ENCODE results near the gene CBX5. TPM values are rescaled to one million over a fixed set of nuclear protein-coding genes. Genes with fewer than 3 reads are reported as not detected.

CBX5 gene
- polyA plus RNA-seq, 1 donor (not counting 4 experiments of a cell fraction or from before 2014, with no cell fraction given): 25.8 TPM

GRCh38 chr12:54272214-54272613 is 7.7 kb downstream of the CBX5 start:
- Histone ChIP-seq H3K9me1 (ENCODE audit: control insufficient read depth, extremely low read depth, insufficient read depth, low read length) (no peaks in the 10 kb centered on the region), H3K27ac (ENCODE audit: control insufficient read depth, insufficient read depth, low read length) (no peak overlapping the region), H3K4me2 (ENCODE audit: control insufficient read depth, extremely low read depth, insufficient read depth, low read depth, low read length) (no peak overlapping the region), H3K4me1 (ENCODE audit: control insufficient read depth, extremely low read depth, insufficient read depth, low read length) (no peaks in the 10 kb centered on the region), H3K9ac (ENCODE audit: control insufficient read depth, extremely low read depth, insufficient read depth, low read length) (no peak overlapping the region), H4K20me1 (ENCODE audit: control insufficient read depth, extremely low read depth, insufficient read depth, low read length) (no peaks in the 10 kb centered on the region), H3K79me2 (ENCODE audit: control insufficient read depth, insufficient read depth, low read length) (peaks cover 32% of the 10 kb centered on the region), H3K9me3 (ENCODE audit: control insufficient read depth, low read depth, low read length) (no peaks in the 10 kb centered on the region), H3K36me3 (ENCODE audit: control insufficient read depth in 2 of 2, extremely low read depth in 1 of 2, insufficient read depth in 2 of 2, low read length in 2 of 2) (peaks cover 2 to 7% of the 10 kb centered on the region in 2 experiments), H3K27me3 (ENCODE audit: control insufficient read depth, extremely low read depth, insufficient read depth, low read length) (no peaks in the 10 kb centered on the region), H3K4me3 (ENCODE audit: control insufficient read depth in 2 of 3, extremely low read depth in 1 of 3, insufficient read depth in 2 of 3, low read depth in 1 of 3, low read length in 3 of 3) (no peak overlapping the region), H2AFZ (ENCODE audit: control insufficient read depth, low read length) (no peak overlapping the region)
- dilution Hi-C loops (cut with MboI; ENCODE audit: extremely low pct_ligation_motif_present, low sequenced_read_pairs): no loop called here
- TF ChIP-seq CTCF (optimal IDR thresholded peaks at IDR 0.05 in 1 of 3, IDR thresholded peaks at IDR 0.05 in 1 of 3, conservative IDR thresholded peaks at IDR 0.05 in 1 of 3; ENCODE audit: extremely low read depth in 1 of 3, insufficient read depth in 2 of 3, low read length in 3 of 3) (no peak), EZH2 (IDR thresholded peaks at IDR 0.05; ENCODE audit: low read length) (no peak)
- DNase-seq (ENCODE audit: low read depth, low spot score): no peak
- FAIRE-seq: no peak

- peaks cover 17% of the 10 kb centered on the region for H3K79me2 ChIP-seq (ENCODE audit: control insufficient read depth, insufficient read depth, low read length)
These were observed 9.6 kb downstream of the CBX5 start for GRCh38 chr12:54270345-54270744.

More at GRCh38 chr12:54270345-54270744, 9.6 kb downstream of the CBX5 start:
- Histone ChIP-seq H3K9me1 (ENCODE audit: control insufficient read depth, extremely low read depth, insufficient read depth, low read length) (no peaks in the 10 kb centered on the region), H3K27ac (ENCODE audit: control insufficient read depth, insufficient read depth, low read length) (no peak overlapping the region), H3K4me1 (ENCODE audit: control insufficient read depth, extremely low read depth, insufficient read depth, low read length) (no peaks in the 10 kb centered on the region), H4K20me1 (ENCODE audit: control insufficient read depth, extremely low read depth, insufficient read depth, low read length) (no peaks in the 10 kb centered on the region), H2AFZ (ENCODE audit: control insufficient read depth, low read length) (no peak overlapping the region), H3K36me3 (ENCODE audit: control insufficient read depth in 2 of 2, extremely low read depth in 1 of 2, insufficient read depth in 2 of 2, low read length in 2 of 2) (peaks cover 2 to 7% of the 10 kb centered on the region in 2 experiments), H3K27me3 (ENCODE audit: control insufficient read depth, extremely low read depth, insufficient read depth, low read length) (no peaks in the 10 kb centered on the region), H3K9me3 (ENCODE audit: control insufficient read depth, low read depth, low read length) (no peaks in the 10 kb centered on the region), H3K9ac (ENCODE audit: control insufficient read depth, extremely low read depth, insufficient read depth, low read length) (no peak overlapping the region), H3K4me3 (ENCODE audit: control insufficient read depth in 2 of 3, extremely low read depth in 1 of 3, insufficient read depth in 2 of 3, low read depth in 1 of 3, low read length in 3 of 3) (no peak overlapping the region), H3K4me2 (ENCODE audit: control insufficient read depth, extremely low read depth, insufficient read depth, low read depth, low read length) (no peak overlapping the region)
- dilution Hi-C loops (cut with MboI; ENCODE audit: extremely low pct_ligation_motif_present, low sequenced_read_pairs): no loop called here
- FAIRE-seq (no peak), DNase-seq (ENCODE audit: low read depth, low spot score) (no peak)
- TF ChIP-seq CTCF (optimal IDR thresholded peaks at IDR 0.05 in 1 of 3, IDR thresholded peaks at IDR 0.05 in 1 of 3, conservative IDR thresholded peaks at IDR 0.05 in 1 of 3; ENCODE audit: extremely low read depth in 1 of 3, insufficient read depth in 2 of 3, low read length in 3 of 3): no peak
- TF ChIP-seq EZH2 (IDR thresholded peaks at IDR 0.05; ENCODE audit: low read length): no peak

Data from keratinocyte (primary cell).